Hepatocyte (in vitro differentiated cells): ENCODE data around the gene PNRC2.

Experiments
- CTCF ChIP-seq: fragments of 200-600 bp; sonication (generic); IDR thresholded peaks from 2 replicates; pipeline ENCODE4 v1.5.1; 2016; ENCODE audit warnings: antibody characterized with exemption, mild to moderate bottlenecking; ENCODE audit not compliant: poor library complexity
- EZH2 ChIP-seq: fragments of 200-600 bp; sonication (generic); IDR thresholded peaks from 2 replicates; pipeline ENCODE4 v1.6.1; 2016; ENCODE audit warnings: antibody characterized with exemption, mild to moderate bottlenecking, borderline replicate concordance
- EZH2phosphoT487 ChIP-seq: fragments of 200-600 bp; sonication (generic); IDR thresholded peaks from one replicate; pipeline ENCODE4 v1.6.1; 2018; ENCODE audit warnings: antibody characterized with exemption, mild to moderate bottlenecking, low read depth, moderate library complexity; ENCODE audit not compliant: unreplicated experiment, severe bottlenecking

DNA sequence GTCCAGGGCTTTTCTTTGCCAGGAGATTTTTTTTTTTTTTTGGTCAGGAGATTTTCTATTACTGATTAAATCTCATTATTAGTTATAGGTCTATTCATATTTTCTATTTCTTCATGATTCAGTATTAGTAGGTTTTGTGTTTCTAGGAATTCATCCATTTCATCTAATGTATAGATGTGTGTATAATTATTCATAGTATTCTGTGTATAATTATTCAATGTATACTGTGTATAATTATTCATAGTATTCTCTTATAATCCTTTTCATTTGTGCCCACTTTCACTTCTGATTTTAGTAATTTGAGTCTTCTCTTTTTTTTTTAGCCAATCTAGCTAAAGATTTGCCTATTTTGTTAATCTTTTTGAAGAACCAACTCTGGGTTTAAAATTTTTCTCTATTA, 12.3 kb upstream of the PNRC2 start:
- TF ChIP-seq CTCF (no peak), EZH2phosphoT487 (no peak), EZH2 (no peak)
